Measurements from ENCODE around the gene PHACTR1. TPM values are rescaled to one million over a fixed set of nuclear protein-coding genes. Genes with fewer than 3 reads are reported as not detected.

The PHACTR1 gene
- total RNA-seq, 1 experiment from 2014 or later: 0.05 TPM

DNA sequence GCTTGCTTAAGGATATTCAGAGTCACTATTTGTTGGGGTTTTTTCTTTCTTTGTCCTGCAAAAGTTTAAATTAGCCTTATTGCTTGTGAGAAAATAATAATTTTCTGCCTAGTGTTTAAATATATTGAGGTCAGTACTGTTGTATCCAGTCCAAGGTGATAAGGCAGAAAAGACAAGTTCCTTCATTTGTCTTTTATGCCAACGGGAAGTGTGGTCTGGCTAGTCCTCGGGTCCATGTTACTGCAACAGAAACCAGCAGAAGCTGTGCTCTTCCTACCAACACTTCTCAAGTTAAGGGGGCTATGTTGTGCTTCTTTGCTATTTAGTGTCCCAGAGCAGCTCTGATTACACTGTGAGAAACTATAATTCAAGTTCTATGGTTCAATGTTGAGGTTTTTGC lies 310.6 kb downstream of the PHACTR1 start:
- no peak overlapping the region for H3K27ac ChIP-seq (ENCODE audit: low read length)
- in situ Hi-C loops (cut with HindIII; ENCODE audit: low pct_unique_long_range_greater_than_20kb, low sequenced_read_pairs): no loop called here
- H3K36me3 ChIP-seq (ENCODE audit: control insufficient read depth, insufficient read depth, low read length): no peaks in the 10 kb centered on the region
- intact Hi-C loops (cut with micrococcal nuclease; ENCODE audit: unreplicated experiment): no loop called here
- no peak for DNase-seq (ENCODE audit: low read depth, low spot score)
- peaks cover 22% of the 10 kb centered on the region for H3K27me3 ChIP-seq (ENCODE audit: control insufficient read depth, insufficient read depth, low read length)
- POLR2A ChIA-PET: no interaction called here
- no peaks in the 10 kb centered on the region for H3K9me3 ChIP-seq (ENCODE audit: control insufficient read depth, insufficient read depth, low read depth, low read length)
- no peak overlapping the region for H3K4me3 ChIP-seq (ENCODE audit: low read depth in 2 of 2, low read length in 2 of 2)
- TF ChIP-seq TCF7L2 (IDR thresholded peaks at IDR 0.05; ENCODE audit: low read depth, low read length) (no peak), SIN3A (IDR thresholded peaks at IDR 0.05; ENCODE audit: borderline replicate concordance, insufficient read depth, low read depth, low read length) (no peak), POLR2AphosphoS5 (IDR thresholded peaks at IDR 0.05; ENCODE audit: low read depth, low read length) (no peak)
- TF ChIP-seq, protein P1, sequence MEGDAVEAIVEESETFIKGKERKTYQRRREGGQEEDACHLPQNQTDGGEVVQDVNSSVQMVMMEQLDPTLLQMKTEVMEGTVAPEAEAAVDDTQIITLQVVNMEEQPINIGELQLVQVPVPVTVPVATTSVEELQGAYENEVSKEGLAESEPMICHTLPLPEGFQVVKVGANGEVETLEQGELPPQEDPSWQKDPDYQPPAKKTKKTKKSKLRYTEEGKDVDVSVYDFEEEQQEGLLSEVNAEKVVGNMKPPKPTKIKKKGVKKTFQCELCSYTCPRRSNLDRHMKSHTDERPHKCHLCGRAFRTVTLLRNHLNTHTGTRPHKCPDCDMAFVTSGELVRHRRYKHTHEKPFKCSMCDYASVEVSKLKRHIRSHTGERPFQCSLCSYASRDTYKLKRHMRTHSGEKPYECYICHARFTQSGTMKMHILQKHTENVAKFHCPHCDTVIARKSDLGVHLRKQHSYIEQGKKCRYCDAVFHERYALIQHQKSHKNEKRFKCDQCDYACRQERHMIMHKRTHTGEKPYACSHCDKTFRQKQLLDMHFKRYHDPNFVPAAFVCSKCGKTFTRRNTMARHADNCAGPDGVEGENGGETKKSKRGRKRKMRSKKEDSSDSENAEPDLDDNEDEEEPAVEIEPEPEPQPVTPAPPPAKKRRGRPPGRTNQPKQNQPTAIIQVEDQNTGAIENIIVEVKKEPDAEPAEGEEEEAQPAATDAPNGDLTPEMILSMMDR (IDR thresholded peaks at IDR 0.05): no peak
- TF ChIP-seq, protein P2, sequence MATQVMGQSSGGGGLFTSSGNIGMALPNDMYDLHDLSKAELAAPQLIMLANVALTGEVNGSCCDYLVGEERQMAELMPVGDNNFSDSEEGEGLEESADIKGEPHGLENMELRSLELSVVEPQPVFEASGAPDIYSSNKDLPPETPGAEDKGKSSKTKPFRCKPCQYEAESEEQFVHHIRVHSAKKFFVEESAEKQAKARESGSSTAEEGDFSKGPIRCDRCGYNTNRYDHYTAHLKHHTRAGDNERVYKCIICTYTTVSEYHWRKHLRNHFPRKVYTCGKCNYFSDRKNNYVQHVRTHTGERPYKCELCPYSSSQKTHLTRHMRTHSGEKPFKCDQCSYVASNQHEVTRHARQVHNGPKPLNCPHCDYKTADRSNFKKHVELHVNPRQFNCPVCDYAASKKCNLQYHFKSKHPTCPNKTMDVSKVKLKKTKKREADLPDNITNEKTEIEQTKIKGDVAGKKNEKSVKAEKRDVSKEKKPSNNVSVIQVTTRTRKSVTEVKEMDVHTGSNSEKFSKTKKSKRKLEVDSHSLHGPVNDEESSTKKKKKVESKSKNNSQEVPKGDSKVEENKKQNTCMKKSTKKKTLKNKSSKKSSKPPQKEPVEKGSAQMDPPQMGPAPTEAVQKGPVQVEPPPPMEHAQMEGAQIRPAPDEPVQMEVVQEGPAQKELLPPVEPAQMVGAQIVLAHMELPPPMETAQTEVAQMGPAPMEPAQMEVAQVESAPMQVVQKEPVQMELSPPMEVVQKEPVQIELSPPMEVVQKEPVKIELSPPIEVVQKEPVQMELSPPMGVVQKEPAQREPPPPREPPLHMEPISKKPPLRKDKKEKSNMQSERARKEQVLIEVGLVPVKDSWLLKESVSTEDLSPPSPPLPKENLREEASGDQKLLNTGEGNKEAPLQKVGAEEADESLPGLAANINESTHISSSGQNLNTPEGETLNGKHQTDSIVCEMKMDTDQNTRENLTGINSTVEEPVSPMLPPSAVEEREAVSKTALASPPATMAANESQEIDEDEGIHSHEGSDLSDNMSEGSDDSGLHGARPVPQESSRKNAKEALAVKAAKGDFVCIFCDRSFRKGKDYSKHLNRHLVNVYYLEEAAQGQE (IDR thresholded peaks at IDR 0.05; ENCODE audit: insufficient read depth in 1 of 2, low read depth in 2 of 2, low read length in 1 of 2): no peak
- no peaks in the 10 kb centered on the region for H3K4me1 ChIP-seq (ENCODE audit: control insufficient read depth, insufficient read depth, low read length)
- BruUV-seq (replicated peaks): no TSS peak
- CTCF ChIA-PET: no interaction called here
- ATAC-seq: no peak

DNA sequence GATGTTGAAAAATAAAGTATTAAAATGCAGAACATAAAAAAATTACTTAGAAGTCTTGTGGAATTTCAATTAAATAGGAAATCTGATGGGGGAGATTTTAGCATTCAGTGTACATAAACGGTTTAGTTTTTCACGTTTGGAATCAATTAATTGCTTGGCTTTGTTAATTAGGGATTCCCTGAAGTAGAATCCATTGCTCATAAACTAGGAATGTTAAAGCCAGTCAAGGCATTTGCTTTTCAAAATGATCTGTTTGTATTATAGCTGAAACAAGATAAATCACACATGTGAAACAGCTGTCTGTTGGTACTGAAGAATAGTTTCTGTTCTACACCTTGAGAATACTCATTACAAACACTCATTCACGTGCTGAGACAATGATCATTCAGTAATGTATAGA lies 313.8 kb downstream of the PHACTR1 start:
- DNase-seq (ENCODE audit: low read depth, low spot score): no peak
- H3K27ac ChIP-seq (ENCODE audit: low read length): no peak overlapping the region
- no peak overlapping the region for H3K4me3 ChIP-seq (ENCODE audit: low read depth in 2 of 2, low read length in 2 of 2)
- H3K4me1 ChIP-seq (ENCODE audit: control insufficient read depth, insufficient read depth, low read length): no peaks in the 10 kb centered on the region
- ChIA-PET CTCF (no interaction called here), POLR2A (no interaction called here)
- in situ Hi-C loops (cut with HindIII; ENCODE audit: low pct_unique_long_range_greater_than_20kb, low sequenced_read_pairs) (no loop called here), intact Hi-C loops (cut with micrococcal nuclease; ENCODE audit: unreplicated experiment) (no loop called here)
- TF ChIP-seq TCF7L2 (IDR thresholded peaks at IDR 0.05; ENCODE audit: low read depth, low read length) (no peak), POLR2AphosphoS5 (IDR thresholded peaks at IDR 0.05; ENCODE audit: low read depth, low read length) (no peak), SIN3A (IDR thresholded peaks at IDR 0.05; ENCODE audit: borderline replicate concordance, insufficient read depth, low read depth, low read length) (no peak)
- TF ChIP-seq, protein P1 (IDR thresholded peaks at IDR 0.05): no peak
- TF ChIP-seq, protein P2 (IDR thresholded peaks at IDR 0.05; ENCODE audit: insufficient read depth in 1 of 2, low read depth in 2 of 2, low read length in 1 of 2): no peak
- no peaks in the 10 kb centered on the region for H3K9me3 ChIP-seq (ENCODE audit: control insufficient read depth, insufficient read depth, low read depth, low read length)
- no peak for ATAC-seq
- peaks cover 16% of the 10 kb centered on the region for H3K27me3 ChIP-seq (ENCODE audit: control insufficient read depth, insufficient read depth, low read length)
- H3K36me3 ChIP-seq (ENCODE audit: control insufficient read depth, insufficient read depth, low read length): no peaks in the 10 kb centered on the region
- BruUV-seq (replicated peaks): no TSS peak
